DMS114 treated with DMSO at 0.1 percent for 48 hours (cell line): ENCODE measurements around the gene THSD7B.
"Not testable (repeated sequence)": the region's sequence is repeated elsewhere in the genome, so short reads cannot be mapped to it uniquely, and the experiment has no call there.

Source experiments
- DNase-seq: peaks from one replicate; lab custom pipeline; 2025; ENCODE audit not compliant: unreplicated experiment; lab: John Stamatoyannopoulos, UW

THSD7B gene

GRCh38 chr2:137039482-137040152 lies 274.3 kb downstream of the THSD7B start:
- DNase-seq: no peak

- no peak for DNase-seq
Observed at GRCh38 chr2:137047369-137047768, 282.0 kb downstream of the THSD7B start.

- no peak for DNase-seq
Observed at GRCh38 chr2:137048455-137048854, 283.1 kb downstream of the THSD7B start.

GRCh38 chr2:137049518-137049917 lies 284.2 kb downstream of the THSD7B start:
- DNase-seq: no peak

GRCh38 chr2:137050949-137051348 lies 285.6 kb downstream of the THSD7B start:
- DNase-seq: no peak

GRCh38 chr2:137051778-137052398 lies 286.5 kb downstream of the THSD7B start:
- DNase-seq: no peak

- no peak for DNase-seq
Observed at GRCh38 chr2:137056704-137057103, 291.4 kb downstream of the THSD7B start.

GRCh38 chr2:137076111-137076765 lies 310.9 kb downstream of the THSD7B start:
- DNase-seq: not testable (repeated sequence)

- no peak for DNase-seq
Observed at GRCh38 chr2:137091704-137092103, 326.4 kb downstream of the THSD7B start.

GRCh38 chr2:137093116-137093515 lies 327.8 kb downstream of the THSD7B start:
- no peak for DNase-seq

- DNase-seq: no peak
Observed at GRCh38 chr2:137096187-137096586, 330.8 kb downstream of the THSD7B start.

GRCh38 chr2:137096693-137097092 lies 331.3 kb downstream of the THSD7B start:
- no peak for DNase-seq

GRCh38 chr2:137101814-137102213 lies 336.5 kb downstream of the THSD7B start:
- not testable (repeated sequence) for DNase-seq

GRCh38 chr2:137107904-137108303 lies 342.6 kb downstream of the THSD7B start:
- no peak for DNase-seq

- no peak for DNase-seq
Observed at GRCh38 chr2:137111896-137112295, 346.6 kb downstream of the THSD7B start.

GRCh38 chr2:137115081-137115794 lies 349.9 kb downstream of the THSD7B start:
- DNase-seq: no peak

- DNase-seq: no peak
Observed at GRCh38 chr2:137115795-137116089, 350.4 kb downstream of the THSD7B start.

- no peak for DNase-seq
Observed at GRCh38 chr2:137117385-137117784, 352.0 kb downstream of the THSD7B start.

GRCh38 chr2:137118140-137118539 lies 352.8 kb downstream of the THSD7B start:
- DNase-seq: no peak

- no peak for DNase-seq
Observed at GRCh38 chr2:137123226-137123625, 357.9 kb downstream of the THSD7B start.

- no peak for DNase-seq
Observed at GRCh38 chr2:137133225-137133624, 367.9 kb downstream of the THSD7B start.

- DNase-seq: no peak
Observed at GRCh38 chr2:137138263-137138662, 372.9 kb downstream of the THSD7B start.
